ENCODE data around the gene ASF1B.
"Not testable (repeated sequence)": the region's sequence is repeated elsewhere in the genome, so short reads cannot be mapped to it uniquely, and the experiment has no call there.

The ASF1B gene

DNA sequence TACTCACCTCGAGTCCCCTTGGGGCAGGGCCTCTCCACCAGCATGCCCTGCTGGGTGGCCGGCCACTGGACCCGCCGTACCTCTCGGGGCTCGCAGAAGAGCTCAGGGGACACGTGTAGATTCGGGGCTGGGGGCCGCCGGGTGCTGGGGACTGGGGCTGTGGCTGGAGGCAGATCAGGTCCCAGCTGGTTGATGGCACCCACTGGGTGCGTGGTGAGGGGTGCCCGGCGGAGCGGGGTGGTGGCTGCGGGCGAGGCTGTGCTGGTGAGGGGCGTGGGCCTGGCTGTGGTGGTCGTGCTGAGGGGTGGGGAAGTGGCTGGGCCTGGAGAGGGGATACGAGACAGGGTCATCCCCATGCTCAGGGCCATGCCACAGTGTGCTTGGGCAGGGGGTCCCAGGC is 24.9 kb upstream of the ASF1B start:
- no peak overlapping the region for H3K27ac ChIP-seq
- H3K4me3 ChIP-seq: no peak overlapping the region

- no peak overlapping the region for H3K27ac ChIP-seq
- H3K4me3 ChIP-seq: no peak overlapping the region
Observed at GRCh38 chr19:14160017-14160703, 23.8 kb upstream of the ASF1B start.

- H3K27ac ChIP-seq: no peak overlapping the region
Observed at GRCh38 chr19:14159059-14159458, 22.7 kb upstream of the ASF1B start.

DNA sequence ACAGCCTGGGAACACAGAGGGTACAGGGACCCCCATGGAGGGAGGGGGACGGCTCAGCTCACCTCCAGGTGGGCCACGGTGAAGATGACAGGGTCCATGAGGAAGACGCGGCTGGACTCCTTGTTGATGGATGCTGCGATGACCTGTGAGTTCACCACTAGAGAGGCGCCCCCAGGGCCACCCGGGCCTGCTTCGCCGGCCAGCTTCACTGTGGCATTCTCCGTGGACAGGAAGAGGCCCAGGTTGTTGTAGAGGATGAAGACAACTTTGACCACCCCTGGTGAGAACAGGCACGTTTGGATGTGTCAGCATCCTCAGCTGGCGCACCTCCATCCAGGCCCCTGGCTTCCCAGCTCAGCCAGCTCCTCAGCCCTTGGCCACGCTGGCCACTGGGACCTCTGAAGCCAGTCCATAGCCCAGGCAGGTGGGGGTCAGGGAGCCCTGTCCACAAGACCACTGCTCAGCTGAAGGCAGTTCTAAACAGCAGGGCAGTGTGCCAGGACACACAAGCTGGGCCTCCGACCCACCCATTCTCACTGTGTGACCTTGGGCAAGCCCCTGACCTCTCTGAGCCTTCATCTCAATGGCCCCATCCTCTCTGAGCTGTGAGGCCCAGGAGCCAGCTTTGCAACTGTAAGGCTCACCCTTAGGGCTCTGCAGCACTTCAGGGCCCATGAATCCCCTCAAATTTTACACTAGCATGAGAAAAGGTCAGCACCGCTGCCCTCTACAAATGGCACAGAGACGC is 22.1 kb upstream of the ASF1B start:
- Histone ChIP-seq H3K4me3 (no peak overlapping the region), H3K27ac (no peak overlapping the region)

More at GRCh38 chr19:14159059-14159458, 22.7 kb upstream of the ASF1B start:
- no peak overlapping the region for H3K4me3 ChIP-seq

GRCh38 chr19:14156971-14157717 is 20.8 kb upstream of the ASF1B start:
- H3K4me3 ChIP-seq: no peak overlapping the region
- H3K27ac ChIP-seq: no peak overlapping the region

DNA sequence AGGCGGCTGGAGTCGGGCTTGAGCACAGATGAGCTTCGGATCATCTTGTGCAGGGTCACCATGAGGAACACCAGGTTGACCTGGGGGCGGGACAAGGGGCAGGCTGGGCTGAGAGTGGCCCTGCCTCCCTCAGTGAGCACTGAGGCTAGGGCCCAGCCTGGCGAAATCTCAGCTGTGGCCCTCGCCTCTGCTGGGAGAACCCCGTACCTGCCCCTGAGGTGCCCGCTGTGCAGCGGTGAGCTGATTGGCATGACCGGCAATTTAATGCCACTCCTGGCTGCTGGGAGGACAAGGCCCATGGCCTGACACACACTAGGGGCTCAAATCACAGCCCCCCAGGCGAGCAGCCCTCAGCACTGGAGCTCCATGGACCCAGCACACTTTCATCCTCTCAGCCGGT is 19.7 kb upstream of the ASF1B start:
- H3K27ac ChIP-seq: peak overlapping the region in 1 of 21 experiments; percentile 4

DNA sequence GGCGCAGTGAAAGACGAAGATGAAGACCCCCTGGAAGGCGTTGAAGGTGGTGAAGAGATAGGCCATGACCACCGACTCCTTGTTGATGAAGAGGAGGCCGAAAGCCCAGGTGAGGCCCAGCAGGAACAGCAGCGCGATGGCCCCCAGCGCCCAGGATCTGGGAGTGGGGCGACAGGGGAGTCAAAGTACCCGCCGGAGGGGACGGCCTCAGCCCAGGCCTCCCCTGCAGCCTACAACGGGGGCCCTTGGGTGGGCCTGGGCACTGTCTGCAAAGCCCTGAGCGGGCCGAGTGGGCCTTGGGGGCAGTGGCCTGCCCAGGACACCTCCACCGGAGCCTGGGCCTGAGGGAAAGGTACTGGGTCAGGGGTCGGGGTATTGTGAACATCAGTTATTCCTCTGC is 19.0 kb upstream of the ASF1B start:
- Histone ChIP-seq H3K4me3 (no peak overlapping the region), H3K27ac (peak overlapping the region in 1 of 21 experiments; percentile 4)

More for the DNA sequence above, 19.7 kb upstream of the ASF1B start:
- H3K4me3 ChIP-seq: no peak overlapping the region

GRCh38 chr19:14152713-14153112 is 16.3 kb upstream of the ASF1B start:
- Histone ChIP-seq H3K4me3 (no peak overlapping the region), H3K27ac (no peak overlapping the region)

DNA sequence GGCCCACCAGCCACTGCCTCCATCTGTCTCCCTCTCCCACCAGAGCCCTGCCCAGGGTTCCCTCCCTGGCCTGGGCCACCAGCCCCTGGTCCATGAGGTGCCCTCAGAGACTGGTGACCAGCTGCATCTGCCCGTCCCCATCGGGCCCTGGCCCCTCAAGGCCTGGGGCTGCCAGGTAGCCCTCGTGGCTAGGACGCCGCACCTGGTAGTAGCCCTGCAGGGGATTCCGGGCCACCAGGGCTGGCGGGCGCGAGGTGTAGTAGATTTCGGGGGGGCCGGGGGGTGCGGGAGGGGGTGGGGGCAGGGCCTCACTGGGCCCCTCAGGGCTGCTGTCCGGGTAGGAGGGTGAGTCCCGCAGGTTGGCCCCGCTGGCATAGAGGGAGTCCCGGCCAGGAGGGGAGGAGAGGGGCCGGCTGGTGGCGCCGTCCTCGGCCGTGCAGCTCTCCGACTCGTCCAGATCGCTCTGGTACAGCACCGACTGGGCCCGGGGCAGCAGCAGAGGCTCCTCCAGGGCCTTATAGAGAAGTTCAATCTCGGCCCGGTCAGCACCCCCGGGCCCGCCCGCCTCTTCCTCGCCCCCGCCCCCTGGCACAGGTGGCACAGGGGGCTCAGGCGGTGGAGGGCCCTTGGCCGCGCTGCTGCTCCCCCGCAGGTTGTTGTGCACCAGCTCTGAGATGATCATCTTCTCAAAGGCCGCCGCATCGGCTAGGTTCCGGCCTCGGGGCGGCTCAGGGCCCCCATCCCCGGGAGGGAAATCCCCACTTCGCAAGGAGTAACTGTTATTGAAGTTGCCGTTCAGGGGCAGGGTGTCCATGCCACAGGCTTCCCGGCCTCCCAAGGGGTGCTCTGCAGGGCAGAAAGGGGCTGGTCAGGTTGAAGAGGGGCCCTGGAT is 14.6 kb upstream of the ASF1B start:
- Histone ChIP-seq H3K27ac (peak overlapping the region in 14 of 21 experiments; percentile 63 to 86 (median 78)), H3K4me3 (no peak overlapping the region)

- peak overlapping the region in 20 of 21 experiments; percentile 42 to 89 (median 78) for H3K27ac ChIP-seq
Observed at GRCh38 chr19:14150041-14150769, 13.8 kb upstream of the ASF1B start.

GRCh38 chr19:14149509-14149994 is 13.2 kb upstream of the ASF1B start:
- H3K4me3 ChIP-seq: peak overlapping the region in 5 of 7 experiments; percentile 0 to 22 (median 16)
- H3K27ac ChIP-seq: peak overlapping the region in 20 of 21 experiments; percentile 42 to 89 (median 78)

More at GRCh38 chr19:14150041-14150769, 13.8 kb upstream of the ASF1B start:
- peak overlapping the region in 5 of 7 experiments; percentile 0 to 22 (median 16) for H3K4me3 ChIP-seq

- H3K4me3 ChIP-seq: peak overlapping the region in 1 of 7 experiments; percentile 22
- H3K27ac ChIP-seq: peak overlapping the region in 20 of 21 experiments; percentile 37 to 89 (median 78)
Observed at GRCh38 chr19:14148751-14149410, 12.5 kb upstream of the ASF1B start.

- H3K27ac ChIP-seq: peak overlapping the region in 18 of 21 experiments; percentile 40 to 89 (median 78)
- H3K4me3 ChIP-seq: no peak overlapping the region
Observed at GRCh38 chr19:14147797-14148605, 11.6 kb upstream of the ASF1B start.

- Histone ChIP-seq H3K4me3 (no peak overlapping the region), H3K27ac (peak overlapping the region in 1 of 21 experiments; percentile 80)
Observed at GRCh38 chr19:14146789-14147216, 10.4 kb upstream of the ASF1B start.

GRCh38 chr19:14146169-14146568 is 9.8 kb upstream of the ASF1B start:
- H3K4me3 ChIP-seq: not testable (repeated sequence)

DNA sequence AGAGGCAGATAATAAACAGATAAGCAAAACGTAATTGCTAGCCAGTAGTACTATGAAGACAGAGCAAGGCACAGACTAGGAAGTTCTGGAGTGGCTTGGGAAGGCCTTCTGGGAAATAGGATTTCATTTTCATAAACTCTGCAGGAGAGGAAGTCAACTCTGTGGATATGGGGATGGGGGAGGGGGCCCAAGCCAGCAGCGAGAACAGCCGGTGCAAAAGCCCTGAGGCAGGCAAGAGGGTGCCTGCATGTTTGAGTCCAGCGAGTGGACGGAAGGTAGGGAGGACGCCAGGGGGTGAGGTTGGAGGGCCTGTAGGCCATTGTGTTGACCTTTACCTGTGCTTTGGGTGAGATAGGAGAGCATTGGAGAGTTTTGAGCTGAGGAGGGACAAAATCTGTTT is 9.0 kb upstream of the ASF1B start:
- no peak overlapping the region for H3K27ac ChIP-seq
- H3K4me3 ChIP-seq: no peak overlapping the region

More at GRCh38 chr19:14146169-14146568, 9.8 kb upstream of the ASF1B start:
- H3K27ac ChIP-seq: not testable (repeated sequence)

Data from skin epidermis (tissue), 12 donors.